HG03175 (cell line): ENCODE data around the gene FAM13B.

ENCODE experiments used
- ATAC-seq: cut with Tn5 transposase; IDR thresholded peaks from one replicate; pipeline ENCODE4 v1.9.1; 2021; ENCODE audit warnings: mild to moderate bottlenecking, moderate library complexity; ENCODE audit not compliant: unreplicated experiment

The FAM13B gene

GRCh38 chr5:137901011-137901817 is 131.7 kb downstream of the FAM13B start:
- no peak for ATAC-seq

GRCh38 chr5:137899493-137899892 is 133.4 kb downstream of the FAM13B start:
- no peak for ATAC-seq

- no peak for ATAC-seq
These were observed 136.3 kb downstream of the FAM13B start for GRCh38 chr5:137896560-137896959.

GRCh38 chr5:137894586-137894985 is 138.3 kb downstream of the FAM13B start:
- ATAC-seq: no peak

- ATAC-seq: no peak
These were observed 141.0 kb downstream of the FAM13B start for GRCh38 chr5:137891849-137892248.

- ATAC-seq: no peak
These were observed 142.0 kb downstream of the FAM13B start for GRCh38 chr5:137890845-137891244.

GRCh38 chr5:137888863-137889759 is 143.8 kb downstream of the FAM13B start, which contains the start of gene PKD2L2:
PKD2L2 (plus strand) TSS chr5:137889457; CDS start chr5:137889492, 35 bp downstream.
- peak; percentile 96 for ATAC-seq

GRCh38 chr5:137888466-137888862 is 144.4 kb downstream of the FAM13B start:
- peak; percentile 1 for ATAC-seq
